ENCODE data around the gene GSTM3. TPM values are rescaled to one million over a fixed set of nuclear protein-coding genes. Genes with fewer than 3 reads are reported as not detected.

The GSTM3 gene
- total and polyA plus RNA-seq, 9 of the 15 experiments (the other 6 are each of a cell fraction or from before 2014, with no cell fraction given): 3.9 to 24.5 (median 9.4) TPM

DNA sequence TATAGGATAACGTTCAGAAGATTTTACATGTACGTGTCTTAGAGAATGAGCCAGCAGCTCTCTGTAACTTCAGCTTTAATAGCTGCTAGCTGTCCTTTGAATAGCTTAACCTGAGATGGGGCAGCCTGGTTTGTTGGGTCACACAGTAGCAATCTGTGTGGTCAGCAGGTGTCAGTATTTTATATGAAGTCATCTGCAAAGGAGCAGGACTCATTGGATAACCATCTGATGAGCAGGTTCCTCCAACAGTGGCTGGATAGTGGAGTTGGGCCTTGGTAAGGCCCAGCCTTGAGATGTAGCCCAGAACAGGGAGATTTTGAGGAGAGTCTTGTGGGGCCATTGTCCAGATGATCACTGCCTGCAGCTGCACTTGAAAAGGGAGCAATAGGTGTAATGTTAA is 22.3 kb downstream of the GSTM3 start (continued):
- TF ChIP-seq, protein P1, sequence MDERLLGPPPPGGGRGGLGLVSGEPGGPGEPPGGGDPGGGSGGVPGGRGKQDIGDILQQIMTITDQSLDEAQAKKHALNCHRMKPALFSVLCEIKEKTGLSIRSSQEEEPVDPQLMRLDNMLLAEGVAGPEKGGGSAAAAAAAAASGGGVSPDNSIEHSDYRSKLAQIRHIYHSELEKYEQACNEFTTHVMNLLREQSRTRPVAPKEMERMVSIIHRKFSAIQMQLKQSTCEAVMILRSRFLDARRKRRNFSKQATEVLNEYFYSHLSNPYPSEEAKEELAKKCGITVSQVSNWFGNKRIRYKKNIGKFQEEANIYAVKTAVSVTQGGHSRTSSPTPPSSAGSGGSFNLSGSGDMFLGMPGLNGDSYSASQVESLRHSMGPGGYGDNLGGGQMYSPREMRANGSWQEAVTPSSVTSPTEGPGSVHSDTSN (CRISPR knock-in tag; IDR thresholded peaks at IDR 0.05; ENCODE audit: low read depth): no peak
- TF ChIP-seq, protein P1 (tag; conservative IDR thresholded peaks at IDR 0.05; ENCODE audit: low read depth): 0 out of 2 replicates have a peak, but pooled peaks have one; percentile 6
- TF ChIP-seq POLR2AphosphoS5 (IDR thresholded peaks at IDR 0.05; ENCODE audit: control insufficient read depth, insufficient read depth, low read depth, low read length) (no peak), NCOA4 (IDR thresholded peaks at IDR 0.05; ENCODE audit: partially characterized antibody) (no peak), SMAD4 (CRISPR knock-in tag; conservative IDR thresholded peaks at IDR 0.05) (0 out of 2 replicates have a peak, but pooled peaks have one; percentile 42), MAFK (IDR thresholded peaks at IDR 0.05; ENCODE audit: low read length) (peak; percentile 15; the same call in 1 of the 2 replicates), ZNF197 (CRISPR knock-in tag; IDR thresholded peaks at IDR 0.05; ENCODE audit: low read depth) (0 out of 2 replicates have a peak, but pooled peaks have one; percentile 12), SMC3 (conservative IDR thresholded peaks at IDR 0.05; ENCODE audit: insufficient read depth, low read depth, low read length) (peak; percentile 30; the same call in 1 of the 2 replicates), RAD21 (CRISPR knock-in tag; conservative IDR thresholded peaks at IDR 0.05 in 1 of 2, IDR thresholded peaks at IDR 0.05 in 1 of 2) (peak; percentile 70 to 82), PHB (CRISPR knock-in tag; IDR thresholded peaks at IDR 0.05) (no peak), TEAD2 (tag; IDR thresholded peaks at IDR 0.05) (peak; percentile 46; the same call in 1 of the 2 replicates), ATF7 (IDR thresholded peaks at IDR 0.05) (peak; percentile 45; the same call in 1 of the 2 replicates), PTRF (tag; IDR thresholded peaks at IDR 0.05) (no peak), ZNF253 (CRISPR knock-in tag; conservative IDR thresholded peaks at IDR 0.05) (no peak)
- TF ChIP-seq, protein P2, sequence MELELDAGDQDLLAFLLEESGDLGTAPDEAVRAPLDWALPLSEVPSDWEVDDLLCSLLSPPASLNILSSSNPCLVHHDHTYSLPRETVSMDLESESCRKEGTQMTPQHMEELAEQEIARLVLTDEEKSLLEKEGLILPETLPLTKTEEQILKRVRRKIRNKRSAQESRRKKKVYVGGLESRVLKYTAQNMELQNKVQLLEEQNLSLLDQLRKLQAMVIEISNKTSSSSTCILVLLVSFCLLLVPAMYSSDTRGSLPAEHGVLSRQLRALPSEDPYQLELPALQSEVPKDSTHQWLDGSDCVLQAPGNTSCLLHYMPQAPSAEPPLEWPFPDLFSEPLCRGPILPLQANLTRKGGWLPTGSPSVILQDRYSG (tag; conservative IDR thresholded peaks at IDR 0.05; ENCODE audit: low read depth): 0 out of 2 replicates have a peak, but pooled peaks have one; percentile 38
- TF ChIP-seq, protein P3, sequence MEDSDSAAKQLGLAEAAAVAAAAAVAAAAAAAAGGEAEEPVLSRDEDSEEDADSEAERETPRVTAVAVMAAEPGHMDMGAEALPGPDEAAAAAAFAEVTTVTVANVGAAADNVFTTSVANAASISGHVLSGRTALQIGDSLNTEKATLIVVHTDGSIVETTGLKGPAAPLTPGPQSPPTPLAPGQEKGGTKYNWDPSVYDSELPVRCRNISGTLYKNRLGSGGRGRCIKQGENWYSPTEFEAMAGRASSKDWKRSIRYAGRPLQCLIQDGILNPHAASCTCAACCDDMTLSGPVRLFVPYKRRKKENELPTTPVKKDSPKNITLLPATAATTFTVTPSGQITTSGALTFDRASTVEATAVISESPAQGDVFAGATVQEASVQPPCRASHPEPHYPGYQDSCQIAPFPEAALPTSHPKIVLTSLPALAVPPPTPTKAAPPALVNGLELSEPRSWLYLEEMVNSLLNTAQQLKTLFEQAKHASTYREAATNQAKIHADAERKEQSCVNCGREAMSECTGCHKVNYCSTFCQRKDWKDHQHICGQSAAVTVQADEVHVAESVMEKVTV (CRISPR knock-in tag; IDR thresholded peaks at IDR 0.05): peak; percentile 37; the same call in 1 of the 2 replicates
- TF ChIP-seq, protein P4, sequence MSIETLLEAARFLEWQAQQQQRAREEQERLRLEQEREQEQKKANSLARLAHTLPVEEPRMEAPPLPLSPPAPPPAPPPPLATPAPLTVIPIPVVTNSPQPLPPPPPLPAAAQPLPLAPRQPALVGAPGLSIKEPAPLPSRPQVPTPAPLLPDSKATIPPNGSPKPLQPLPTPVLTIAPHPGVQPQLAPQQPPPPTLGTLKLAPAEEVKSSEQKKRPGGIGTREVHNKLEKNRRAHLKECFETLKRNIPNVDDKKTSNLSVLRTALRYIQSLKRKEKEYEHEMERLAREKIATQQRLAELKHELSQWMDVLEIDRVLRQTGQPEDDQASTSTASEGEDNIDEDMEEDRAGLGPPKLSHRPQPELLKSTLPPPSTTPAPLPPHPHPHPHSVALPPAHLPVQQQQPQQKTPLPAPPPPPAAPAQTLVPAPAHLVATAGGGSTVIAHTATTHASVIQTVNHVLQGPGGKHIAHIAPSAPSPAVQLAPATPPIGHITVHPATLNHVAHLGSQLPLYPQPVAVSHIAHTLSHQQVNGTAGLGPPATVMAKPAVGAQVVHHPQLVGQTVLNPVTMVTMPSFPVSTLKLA (conservative IDR thresholded peaks at IDR 0.05): no peak
